Stimulated activated CD4-positive, alpha-beta T cell treated with anti-CD3 and anti-CD28 coated beads, TNF-alpha, amount 100 ng/mL, for 1 hour (primary cell): ENCODE results near the gene PID1.
"Not testable (repeated sequence)": the region's sequence is repeated elsewhere in the genome, so short reads cannot be mapped to it uniquely, and the experiment has no call there.

Experiments used
- DNase-seq, 3 donors: peaks; one replicate each; pipeline ENCODE4 v3.0.0-alpha.2; 2020; ENCODE audit warnings: low read depth in 3 of 3, low spot score in 1 of 3

Gene PID1

GRCh38 chr2:229083606-229084340 lies 187.3 kb downstream of the PID1 start:
- no peak for DNase-seq

GRCh38 chr2:229081411-229081810 lies 189.7 kb downstream of the PID1 start:
- no peak for DNase-seq

GRCh38 chr2:229080172-229080571 lies 190.9 kb downstream of the PID1 start:
- DNase-seq, result no peak

GRCh38 chr2:229076886-229077285 lies 194.2 kb downstream of the PID1 start:
- not testable (repeated sequence) for DNase-seq

- no peak for DNase-seq
Observed at GRCh38 chr2:229073935-229074334, 197.2 kb downstream of the PID1 start.

- no peak for DNase-seq
Observed at GRCh38 chr2:229071292-229071976, 199.7 kb downstream of the PID1 start.

GRCh38 chr2:229066121-229066715 lies 204.9 kb downstream of the PID1 start:
- no peak for DNase-seq

- no peak for DNase-seq
Observed at GRCh38 chr2:229064749-229065148, 206.3 kb downstream of the PID1 start.

- DNase-seq, result no peak
Observed at GRCh38 chr2:229060147-229060546, 210.9 kb downstream of the PID1 start.

- no peak for DNase-seq
Observed at GRCh38 chr2:229059331-229060033, 211.6 kb downstream of the PID1 start.

- no peak for DNase-seq
Observed at GRCh38 chr2:229057976-229058553, 213.0 kb downstream of the PID1 start.

- no peak for DNase-seq
Observed at GRCh38 chr2:229054311-229054710, 216.8 kb downstream of the PID1 start.

- DNase-seq, result no peak
Observed at GRCh38 chr2:229051798-229052197, 219.3 kb downstream of the PID1 start.

- no peak for DNase-seq
Observed at GRCh38 chr2:229050133-229050532, 221.0 kb downstream of the PID1 start.

GRCh38 chr2:229048134-229048533 lies 223.0 kb downstream of the PID1 start:
- no peak for DNase-seq

- no peak for DNase-seq
Observed at GRCh38 chr2:229045671-229046070, 225.4 kb downstream of the PID1 start.

- no peak for DNase-seq
Observed at GRCh38 chr2:229044581-229044980, 226.5 kb downstream of the PID1 start.

- DNase-seq, result no peak
Observed at GRCh38 chr2:229043681-229044080, 227.4 kb downstream of the PID1 start.

GRCh38 chr2:229042349-229042748 lies 228.7 kb downstream of the PID1 start:
- no peak for DNase-seq

GRCh38 chr2:229041691-229042090 lies 229.4 kb downstream of the PID1 start:
- no peak for DNase-seq

GRCh38 chr2:229037621-229038020 lies 233.5 kb downstream of the PID1 start:
- DNase-seq, result no peak
